K562 (cell line): ENCODE measurements around the gene HLA-DPA1. TPM values are rescaled to one million over a fixed set of nuclear protein-coding genes. Genes with fewer than 3 reads are reported as not detected.
A peak's percentile ranks its signal among the peaks of the same experiment; 100 is the strongest.

Source experiments
- ATAC-seq: fragments of 200-7000 bp; cut with Tn5 transposase; 3 replicates; pipeline ENCODE4 v1.9.1; 2020; ENCODE audit warnings: moderate library complexity
- BruUV-seq: library from RNA; stranded (reverse); fragments of 400-500 nt; replicated peaks from 2 replicates; lab custom pipeline; 2021; lab: Mats Ljungman, UMichigan
- CTCF ChIA-PET: fragments of 300-600 bp; formaldehyde crosslinking; extraction: SDS; loops from one replicate; lab custom pipeline; 2021; ENCODE audit warnings: low intra/inter-chr PET ratio; lab: Yijun Ruan, JAX
- POLR2A ChIA-PET: fragments of 300-600, 350-650 bp; sonication (Branson Sonifier 250); formaldehyde crosslinking; extraction: SDS; loops from one replicate; lab custom pipeline; 2021; ENCODE audit warnings: antibody characterized with exemption, inconsistent platforms; lab: Yijun Ruan, JAX
- DNase-seq, 4 experiments: peaks; one replicate each; pipeline versions ENCODE4 v3.0.0 to v3.0.0-alpha.2; 2011 to 2018; ENCODE audit warnings: low spot score in 3 of 4, mixed read lengths in 3 of 4; ENCODE audit errors: extremely low read depth in 1 of 4
- FAIRE-seq: peaks from 2 replicates; lab custom pipeline; 2011; peaks lifted over from hg19 to GRCh38; lab: Jason Lieb, UNC
- H2AFZ ChIP-seq: 2 replicates; pipeline ENCODE4 v1.6.0; 2011; ENCODE audit warnings: low read depth, low read length, control low read depth, inconsistent platforms
- H3K27ac ChIP-seq: fragments of 200-600 bp; 3 replicates; pipeline ENCODE4 v1.8.0; 2011; ENCODE audit warnings: low read depth, mild to moderate bottlenecking, control low read depth, inconsistent platforms, low read length, moderate library complexity, mixed read lengths; ENCODE audit errors: extremely low read depth
- H3K27me3 ChIP-seq, 2 experiments: fragments of 300-600 bp in 1 of 2; 2 replicates in 1 of 2; 3 replicates in 1 of 2; pipeline versions ENCODE4 v1.6.0 to v1.8.0; 2011; ENCODE audit warnings: inconsistent platforms in 2 of 2, low read length in 2 of 2, mild to moderate bottlenecking in 1 of 2, mixed read lengths in 1 of 2, moderate library complexity in 1 of 2; ENCODE audit not compliant: control insufficient read depth in 2 of 2, insufficient read depth in 2 of 2
- H3K36me3 ChIP-seq: fragments of 300-600 bp; 3 replicates; pipeline ENCODE4 v1.8.0; 2011; ENCODE audit warnings: mild to moderate bottlenecking, low read length, inconsistent platforms; ENCODE audit not compliant: control insufficient read depth, insufficient read depth
- H3K4me1 ChIP-seq, 2 experiments: fragments of 200-600 bp in 1 of 2; replicated peaks in 1 of 2; 2 replicates in 1 of 2; 3 replicates in 1 of 2; pipeline versions ENCODE4 v1.5.1 to v1.8.0; 2011; ENCODE audit warnings: inconsistent platforms in 2 of 2, low read length in 2 of 2, mild to moderate bottlenecking in 1 of 2, mixed read lengths in 1 of 2, moderate library complexity in 1 of 2; ENCODE audit not compliant: control insufficient read depth in 2 of 2, insufficient read depth in 2 of 2
- H3K4me2 ChIP-seq: 2 replicates; pipeline ENCODE4 v1.6.1; 2011; ENCODE audit warnings: low read length, control low read depth, inconsistent platforms, mixed read lengths; ENCODE audit not compliant: insufficient read depth
- H3K4me3 ChIP-seq: fragments of 200-600 bp; sonication (generic), shearing (Covaris generic); 2 replicates; pipeline ENCODE4 v1.5.1; 2016; ENCODE audit warnings: control low read depth, inconsistent platforms
- H3K79me2 ChIP-seq: fragments of 200-600 bp; 3 replicates; pipeline ENCODE4 v1.8.0; 2011; ENCODE audit warnings: low read length, inconsistent platforms; ENCODE audit not compliant: control insufficient read depth, insufficient read depth
- H3K9ac ChIP-seq, 2 experiments: 2 replicates each; pipeline versions ENCODE4 v1.6.0 to v1.6.1; 2011; ENCODE audit warnings: low read depth in 2 of 2, low read length in 2 of 2, control low read depth in 1 of 2, inconsistent platforms in 1 of 2, mild to moderate bottlenecking in 1 of 2, mixed read lengths in 1 of 2; ENCODE audit not compliant: insufficient read depth in 1 of 2
- H3K9me1 ChIP-seq: one replicate; pipeline ENCODE4 v1.6.0; 2011; ENCODE audit warnings: inconsistent platforms, mild to moderate bottlenecking, low read length, moderate library complexity; ENCODE audit not compliant: control insufficient read depth, insufficient read depth
- H3K9me3 ChIP-seq: replicated peaks from 2 replicates; pipeline ENCODE4 v1.5.1; 2011; ENCODE audit warnings: low read depth, low read length, inconsistent platforms; ENCODE audit not compliant: control insufficient read depth, insufficient read depth
- H4K20me1 ChIP-seq: replicated peaks from 2 replicates; pipeline ENCODE4 v1.6.1; 2011; ENCODE audit warnings: low read length, inconsistent platforms, mixed read lengths; ENCODE audit not compliant: control insufficient read depth, insufficient read depth
- ARID4B ChIP-seq: sonication (generic); formaldehyde crosslinking; IDR thresholded peaks from 2 replicates; pipeline ENCODE4 v1.8.0; 2022; ENCODE audit warnings: mild to moderate bottlenecking, missing genetic modification reagents
- CHCHD3 ChIP-seq: fragments of 250-450 bp; sonication (Bioruptor Pico); IDR thresholded peaks from 2 replicates; pipeline ENCODE4 v2.1.2; 2022; ENCODE audit warnings: mild to moderate bottlenecking
- E4F1 ChIP-seq: fragments of 250-450 bp; sonication (Bioruptor Pico); IDR thresholded peaks from 2 replicates; pipeline ENCODE4 v1.5.0; 2021; ENCODE audit warnings: mild to moderate bottlenecking, borderline replicate concordance
- FOS ChIP-seq: IDR thresholded peaks from 3 replicates; pipeline ENCODE4 v1.6.1; 2011; ENCODE audit not compliant: insufficient read length; ENCODE audit errors: extremely low read depth
- MAFG ChIP-seq: fragments of 450-650 bp; conservative IDR thresholded peaks from 2 replicates; pipeline ENCODE4 v1.6.1; 2016; ENCODE audit warnings: missing genetic modification characterization, missing compliant biosample characterization
- NR3C1 ChIP-seq: sonication (generic); formaldehyde crosslinking; IDR thresholded peaks from 2 replicates; pipeline ENCODE4 v1.8.1; 2022; ENCODE audit warnings: missing genetic modification reagents
- RBM39 ChIP-seq: fragments of 200-400 bp; formaldehyde crosslinking; optimal IDR thresholded peaks from 2 replicates; pipeline ENCODE3; 2018; ENCODE audit warnings: low read depth, low read length
- SMC3 ChIP-seq: conservative IDR thresholded peaks from 2 replicates; pipeline ENCODE4 v1.6.1; 2011; ENCODE audit warnings: low read depth, low read length, improper control_type of control experiment; ENCODE audit not compliant: insufficient read depth
- SREBF1 ChIP-seq: fragments of 150-350 bp; IDR thresholded peaks from 2 replicates; pipeline ENCODE4 v1.6.1; 2014; ENCODE audit warnings: antibody characterized with exemption, low read depth, low read length, borderline replicate concordance
- U2AF1 ChIP-seq: fragments of 200-400 bp; formaldehyde crosslinking; optimal IDR thresholded peaks from 2 replicates; pipeline ENCODE3; 2017; ENCODE audit warnings: mild to moderate bottlenecking, low read depth, low read length, moderate library complexity
- ZNF282 ChIP-seq: sonication (generic); formaldehyde crosslinking; IDR thresholded peaks from 2 replicates; pipeline ENCODE4 v1.8.1; 2023; ENCODE audit warnings: missing genetic modification reagents
- WGBS: fragments of 100-300 bp; shearing (Covaris generic); methylation state at CpG from one replicate; pipeline ENCODE4 v1.1.6; 2016; ENCODE audit warnings: low coverage, mixed read lengths; ENCODE audit not compliant: insufficient coverage; ENCODE audit errors: missing lambda C conversion rate; 5-methylcytosine and 5-hydroxymethylcytosine counted together
- in situ Hi-C: fragments of 300-500 bp; cut with MboI; formaldehyde crosslinking; loops from 4 replicates; pipeline ENCODE4 v1.15.0; 2018; ENCODE audit warnings: inconsistent platforms, mixed read lengths
- intact Hi-C: fragments of 100-400 bp; cut with micrococcal nuclease; formaldehyde crosslinking; loops from 2 replicates; pipeline ENCODE4 v1.14.2; 2022
- polyA plus RNA-seq, 8 experiments: library from polyadenylated mRNA; depleted of rRNA in 4 of 8; stranded (reverse) in 5 of 8; unstranded in 3 of 8; fragments of >200 nt; fragmentation: Nextera tagmentation in 2 of 8; fragmentation: Illumina TruSeq in 1 of 8; extraction: Ambion mirVana in 2 of 8; extraction: Trizol in 1 of 8; gene quantifications; 2 replicates each; pipeline versions ENCODE4 v1.2.1 to v1.2.3, GENCODE V29; 2011 to 2014; ENCODE audit warnings: inconsistent platforms in 1 of 8, missing spikeins in 1 of 8
- total RNA-seq, 7 experiments: library from RNA; depleted of rRNA in 6 of 7; stranded (reverse); fragments of >200 nt in 6 of 7; fragmentation: Illumina TruSeq in 2 of 7; extraction: Trizol in 2 of 7; gene quantifications; 2 replicates each; pipeline versions ENCODE4 v1.2.1 to v1.2.3, GENCODE V29; 2011 to 2021; ENCODE audit warnings: low replicate concordance in 1 of 7

Gene HLA-DPA1
- total and polyA plus RNA-seq, 9 of the 15 experiments (the other 6 are each of a cell fraction or from before 2014, with no cell fraction given): 0.23 to 0.93 (median 0.55) TPM

- intact Hi-C loops: loop anchor here (1.0 to 5.0 kb wide), 3 partner anchors 68 to 233 kb away; no protein-coding TSS in a partner anchor
- no peak overlapping the region for H2AFZ ChIP-seq
- POLR2A ChIA-PET: interaction anchor here (0.6 to 1.0 kb wide), 5 partner anchors 11 to 256 kb away, joined by 3 to 4 read pairs (median 3); no protein-coding TSS in a partner anchor
- TF ChIP-seq NR3C1 (CRISPR knock-in tag) (no peak), SMC3 (peak; percentile 76), MAFG (no peak), SREBF1 (no peak), ZNF282 (CRISPR knock-in tag) (no peak), CHCHD3 (CRISPR knock-in tag) (no peak), E4F1 (CRISPR knock-in tag) (no peak), U2AF1 (no peak), RBM39 (no peak), ARID4B (CRISPR knock-in tag) (no peak), FOS (no peak)
Measured at GRCh38 chr6:33014841-33015634, 58.4 kb downstream of the HLA-DPA1 start.

More at GRCh38 chr6:33014841-33015634, 58.4 kb downstream of the HLA-DPA1 start:
- FAIRE-seq (peak; percentile 95), DNase-seq (peak; percentile 67 to 79 (median 73)), ATAC-seq (peak; percentile 88)
- H3K4me1 ChIP-seq: no peaks in the 10 kb centered on the region
- CTCF ChIA-PET: interaction anchor here (0.9 to 3.3 kb wide), 12 partner anchors 15 to 234 kb away, joined by 3 to 19 read pairs (median 4); no protein-coding TSS in a partner anchor
- H4K20me1 ChIP-seq: peaks cover 4% of the 10 kb centered on the region; the same call in 1 of the 2 replicates
- peaks cover 28 to 37% of the 10 kb centered on the region in 2 experiments; a peak in 4 of 5 replicates for H3K27me3 ChIP-seq
- no TSS peak for BruUV-seq
- WGBS: 2% methylated on average over 6 of the region's 6 CpGs
- H3K9me1 ChIP-seq: no peaks in the 10 kb centered on the region
- no peak overlapping the region for H3K4me2 ChIP-seq
- H3K9ac ChIP-seq: no peak overlapping the region
- H3K79me2 ChIP-seq: no peaks in the 10 kb centered on the region
- no peak overlapping the region for H3K4me3 ChIP-seq
- in situ Hi-C loops: loop anchor here (5.0 kb wide), 2 partner anchors 72 to 232 kb away; no protein-coding TSS in a partner anchor
- no peak overlapping the region for H3K27ac ChIP-seq
- no peaks in the 10 kb centered on the region for H3K36me3 ChIP-seq
- H3K9me3 ChIP-seq: no peaks in the 10 kb centered on the region
